Measurements from ENCODE around the gene OR51B5. TPM values are rescaled to one million over a fixed set of nuclear protein-coding genes. Genes with fewer than 3 reads are reported as not detected.
"Not testable (repeated sequence)": the region's sequence is repeated elsewhere in the genome, so short reads cannot be mapped to it uniquely, and the experiment has no call there.

The OR51B5 gene
- polyA plus RNA-seq, 1 donor: 0.20 TPM

DNA sequence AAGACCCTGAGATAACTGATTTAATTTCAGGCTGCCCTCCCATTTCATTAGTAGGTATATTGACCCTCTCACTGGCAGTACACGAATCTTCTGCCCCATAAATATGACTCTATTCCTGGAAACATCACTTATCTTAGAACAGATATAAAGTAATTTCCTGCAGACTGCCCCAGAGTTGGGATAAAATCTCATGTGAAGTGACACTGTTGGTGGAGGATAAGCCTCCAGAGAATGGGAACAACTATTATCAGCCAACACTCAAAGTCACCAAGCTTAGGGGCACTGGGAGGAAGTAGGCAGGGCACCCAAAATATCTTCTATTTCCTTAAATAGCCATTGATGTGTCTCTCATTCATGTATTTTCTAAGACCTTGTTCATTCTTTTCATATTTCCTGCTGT, 8.2 kb downstream of the OR51B5 start:
- DNase-seq: no peak

DNA sequence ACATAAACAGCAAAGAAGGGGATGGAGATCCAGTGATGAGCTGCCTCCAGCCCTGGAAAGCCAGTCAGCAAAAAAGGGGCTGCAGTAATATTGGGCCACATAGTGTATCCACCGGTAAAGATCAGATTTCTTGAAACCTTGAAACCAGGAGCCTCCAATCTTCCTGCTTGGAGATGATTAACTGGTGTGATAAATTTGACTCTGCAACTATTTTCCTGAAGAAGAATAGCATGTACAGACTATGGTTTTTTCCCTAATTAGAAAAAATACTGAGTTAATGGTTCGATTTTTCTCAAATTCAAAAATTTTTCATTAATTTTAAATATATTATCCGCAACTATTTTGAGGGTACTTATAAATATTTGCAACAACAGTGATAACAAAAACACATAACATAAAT, 19.1 kb downstream of the OR51B5 start, which contains the start of gene OR51B2:
TSS of gene OR51B2 (minus strand) at position 101 of the 400 bp plus-strand sequence. CDS start at position 101, 0 bp downstream.
- no peak for DNase-seq

DNA sequence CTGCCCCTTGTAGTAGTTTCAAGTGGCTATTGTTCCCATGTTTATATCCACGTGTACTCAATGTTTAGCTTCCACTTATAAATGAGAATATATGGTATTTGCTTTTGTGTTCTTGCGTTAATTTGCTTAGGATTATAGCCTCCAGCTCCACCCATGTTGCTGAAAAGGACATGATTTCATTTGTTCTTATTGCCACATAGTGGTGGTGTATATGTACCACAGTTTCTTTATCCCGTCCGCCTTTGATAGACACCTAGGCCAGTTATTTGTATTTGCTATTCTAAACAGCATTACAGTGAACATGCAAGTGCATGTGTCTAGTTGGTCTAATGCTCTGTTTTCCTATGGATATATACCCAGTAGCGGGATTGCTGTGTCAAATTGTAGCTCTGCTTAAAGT, 26.0 kb downstream of the OR51B5 start:
- DNase-seq: no peak

DNA sequence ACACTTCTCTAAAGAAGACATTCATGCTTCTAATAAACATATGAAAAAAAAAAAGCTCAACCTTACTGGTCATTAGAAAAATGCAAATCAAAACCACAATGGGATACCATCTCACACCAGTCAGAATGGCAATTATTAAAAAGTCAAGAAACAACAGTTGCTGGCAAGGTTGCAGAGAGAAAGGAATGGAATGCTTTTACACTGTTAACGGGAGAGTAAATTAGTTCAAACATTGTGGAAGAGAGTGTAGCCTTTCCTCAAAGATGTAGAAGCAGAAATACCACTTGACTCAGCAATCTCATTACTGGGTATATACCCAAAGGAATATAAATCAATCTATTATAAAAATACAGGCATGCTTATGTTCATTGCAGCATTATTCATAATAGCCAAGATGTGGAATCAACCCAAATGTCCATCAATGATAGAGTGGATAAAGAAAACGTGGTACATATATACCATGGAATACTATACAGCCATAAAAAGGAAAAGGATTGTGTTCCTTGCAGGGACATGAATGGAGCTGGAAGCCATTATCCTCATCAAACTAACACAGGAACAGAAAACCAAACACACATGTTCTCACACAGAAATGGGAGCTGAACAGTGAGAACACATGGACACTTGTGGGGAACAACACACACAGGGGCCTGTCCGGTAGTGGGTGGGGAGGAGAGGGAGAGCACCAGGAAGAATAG, 29.8 kb downstream of the OR51B5 start:
- DNase-seq: not testable (repeated sequence)

DNA sequence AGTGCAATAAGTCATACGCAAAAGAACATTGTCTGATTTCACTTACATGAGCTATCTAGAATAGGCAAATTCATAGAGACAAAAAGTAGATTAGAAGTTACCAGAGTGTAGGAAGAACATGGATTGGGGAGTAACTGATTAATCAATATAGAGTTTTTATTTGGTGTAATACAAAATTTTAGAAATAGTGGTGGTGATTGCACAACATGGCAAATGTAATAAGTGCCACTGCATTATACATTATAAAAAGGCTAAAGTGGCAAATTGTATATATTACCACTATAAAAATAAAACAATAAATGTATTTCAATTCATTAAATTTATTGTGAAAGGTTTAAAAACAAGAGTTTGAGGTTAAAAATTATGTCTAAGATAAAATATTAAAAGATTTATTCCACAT, 32.9 kb downstream of the OR51B5 start:
- DNase-seq: no peak

DNA sequence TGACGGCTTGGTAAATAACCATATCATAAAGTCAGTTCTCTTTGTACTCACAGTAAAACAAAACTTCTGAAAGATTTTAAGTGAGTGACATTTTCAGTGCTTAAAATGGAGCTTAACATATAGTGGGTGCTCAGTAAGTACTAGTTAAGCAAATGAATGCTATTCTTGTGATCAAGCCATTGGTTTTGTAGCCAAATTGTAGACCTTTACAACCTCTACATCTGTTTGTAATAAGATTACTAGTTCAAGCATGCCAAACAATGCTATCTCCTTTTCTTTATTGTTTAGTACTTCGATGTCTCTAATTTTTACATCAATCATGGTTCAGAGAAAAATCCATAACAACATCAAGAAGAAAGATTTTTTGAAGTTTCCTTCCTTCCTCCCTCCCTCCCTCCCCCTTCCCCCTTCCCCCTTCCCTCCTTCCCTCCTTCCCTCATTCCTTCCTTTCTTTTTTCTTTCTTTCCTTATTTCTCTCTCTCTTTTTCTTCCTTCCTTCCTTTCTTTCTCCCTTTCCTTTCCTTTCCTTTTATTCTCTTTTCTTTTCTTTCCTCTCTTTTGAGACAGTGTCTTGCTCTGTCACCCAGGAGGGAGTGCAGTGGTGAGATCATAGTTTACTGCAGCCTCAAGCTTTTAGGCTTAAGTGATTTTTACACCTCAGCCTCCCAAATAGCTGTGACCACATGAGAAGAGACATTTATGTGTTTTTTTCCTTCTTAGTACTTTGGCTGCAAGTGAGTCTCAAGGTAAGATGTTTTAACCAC, 35.9 kb downstream of the OR51B5 start:
- DNase-seq: no peak

DNA sequence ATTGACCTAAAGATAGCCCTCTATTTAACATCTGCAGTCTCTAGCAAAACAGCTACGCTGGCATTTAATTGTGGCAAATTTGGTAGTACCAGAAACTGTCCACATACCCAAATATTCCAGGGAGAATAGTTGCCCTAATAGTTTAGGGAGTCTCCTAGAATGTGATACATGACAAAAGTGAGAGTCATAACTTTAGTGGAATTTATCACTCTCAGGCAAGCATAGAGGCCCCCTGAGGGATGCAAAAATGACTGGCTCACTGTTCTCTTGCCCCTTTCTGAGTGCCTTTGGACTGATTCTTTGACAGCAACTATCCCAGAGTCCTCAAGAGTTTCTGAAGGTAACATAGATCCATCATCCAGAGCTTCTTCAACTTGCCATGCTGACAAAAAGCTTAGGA, 39.3 kb downstream of the OR51B5 start:
- DNase-seq: no peak

DNA sequence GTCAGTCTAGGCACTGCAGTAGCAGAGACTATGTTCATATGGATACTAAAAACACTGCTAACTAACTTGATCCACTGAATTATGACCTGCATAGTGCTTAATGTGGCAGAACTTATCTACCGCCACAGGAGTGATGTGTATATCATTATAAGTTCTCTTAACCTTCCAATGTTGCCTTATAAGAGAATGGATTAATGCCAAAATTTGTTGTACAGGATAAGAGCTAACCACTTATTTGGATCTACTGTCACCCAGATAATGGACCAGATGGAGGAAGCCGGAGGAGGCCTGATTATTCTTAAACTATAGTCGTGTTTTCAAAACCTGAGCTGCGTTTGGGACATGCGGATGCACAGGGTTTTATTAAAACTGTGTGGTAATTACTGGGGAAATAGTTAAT, 39.7 kb downstream of the OR51B5 start:
- no peak for DNase-seq

DNA sequence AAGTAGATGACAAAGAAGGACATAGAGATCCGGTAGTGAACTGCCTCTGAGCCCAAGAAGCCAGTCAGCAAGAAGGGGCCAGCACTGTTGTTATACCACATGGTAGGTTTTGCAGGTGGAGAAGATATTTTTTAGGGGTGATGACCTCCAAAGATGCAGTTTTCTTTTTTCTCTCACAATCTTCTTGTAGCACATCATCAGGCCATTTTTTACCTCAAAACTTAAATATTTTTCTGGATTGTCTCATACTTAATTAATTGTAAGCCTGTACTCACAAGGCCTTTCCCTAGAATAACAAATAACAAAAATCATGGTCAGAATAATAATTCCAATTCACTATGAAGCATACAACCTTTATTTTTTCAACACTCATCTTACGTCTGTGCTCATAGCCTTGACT, 41.5 kb downstream of the OR51B5 start, which contains the start of gene OR51B4:
TSS of gene OR51B4 (minus strand) at position 101 of the 400 bp plus-strand sequence. CDS start at position 101, 0 bp downstream.
- DNase-seq: no peak

DNA sequence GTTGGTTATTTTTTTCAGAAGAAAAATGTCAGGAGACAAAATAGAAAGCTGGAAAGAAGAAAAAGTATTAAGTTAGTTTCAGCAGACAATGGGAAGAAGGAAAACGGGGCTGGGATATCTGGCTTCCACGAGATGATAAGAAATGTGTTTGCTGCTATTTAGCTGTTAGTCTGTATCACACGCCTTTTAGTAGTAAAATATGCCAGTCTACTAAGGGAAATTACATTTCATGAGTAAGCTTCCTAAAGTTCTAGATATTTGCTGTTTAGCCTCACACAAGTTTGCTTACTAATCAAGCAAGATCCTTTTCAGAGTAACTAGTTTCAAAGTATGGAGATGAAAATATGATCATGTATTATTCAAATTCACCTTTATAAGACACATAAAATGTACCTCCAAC, 43.1 kb downstream of the OR51B5 start:
- DNase-seq: no peak

DNA sequence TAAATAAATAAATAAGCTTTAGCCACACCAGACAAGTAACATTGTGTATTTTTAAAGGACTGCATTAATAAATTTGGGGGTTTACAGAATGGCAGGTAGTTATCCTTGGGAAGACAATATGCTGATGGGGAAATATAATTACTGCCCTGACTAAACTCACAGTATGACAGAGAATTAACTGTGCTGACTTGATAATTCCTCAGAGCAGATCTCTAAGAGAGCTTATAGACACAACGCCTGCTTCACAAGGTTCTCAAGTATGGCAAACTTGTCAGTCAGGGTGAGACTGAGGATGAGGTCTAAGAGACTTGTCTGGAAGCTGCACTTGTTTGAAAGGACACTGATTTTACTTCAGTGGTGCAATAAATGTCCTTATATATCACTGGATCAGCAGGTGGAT, 44.9 kb downstream of the OR51B5 start:
- no peak for DNase-seq

DNA sequence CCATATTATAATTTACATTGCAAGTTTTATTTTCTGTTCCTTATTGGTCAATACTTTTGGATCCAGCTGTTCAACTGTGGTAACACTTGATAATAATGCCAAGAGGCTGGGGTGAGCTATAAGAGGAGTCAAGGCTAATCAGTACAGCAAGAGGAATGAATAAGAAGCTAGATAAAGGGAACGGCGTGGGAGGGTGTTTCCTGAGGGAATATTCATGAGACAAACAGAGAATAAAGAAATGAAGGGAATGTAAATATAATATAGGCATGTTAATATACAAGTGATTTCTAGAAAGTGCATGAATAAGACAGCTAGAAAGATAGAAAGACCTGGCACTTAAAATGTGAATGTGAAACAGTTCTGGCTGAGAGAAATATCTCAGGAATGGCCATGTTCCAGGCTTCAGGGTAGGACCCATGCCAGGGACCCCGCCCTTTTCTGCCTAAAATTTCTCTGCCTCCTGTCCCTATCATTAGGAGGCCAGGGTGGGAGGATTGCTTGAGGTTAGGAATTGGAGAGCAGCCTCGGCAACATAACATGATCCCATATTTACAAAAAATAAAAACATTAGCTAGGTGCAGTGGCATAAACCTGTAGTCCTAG, 45.5 kb downstream of the OR51B5 start:
- DNase-seq: no peak

DNA sequence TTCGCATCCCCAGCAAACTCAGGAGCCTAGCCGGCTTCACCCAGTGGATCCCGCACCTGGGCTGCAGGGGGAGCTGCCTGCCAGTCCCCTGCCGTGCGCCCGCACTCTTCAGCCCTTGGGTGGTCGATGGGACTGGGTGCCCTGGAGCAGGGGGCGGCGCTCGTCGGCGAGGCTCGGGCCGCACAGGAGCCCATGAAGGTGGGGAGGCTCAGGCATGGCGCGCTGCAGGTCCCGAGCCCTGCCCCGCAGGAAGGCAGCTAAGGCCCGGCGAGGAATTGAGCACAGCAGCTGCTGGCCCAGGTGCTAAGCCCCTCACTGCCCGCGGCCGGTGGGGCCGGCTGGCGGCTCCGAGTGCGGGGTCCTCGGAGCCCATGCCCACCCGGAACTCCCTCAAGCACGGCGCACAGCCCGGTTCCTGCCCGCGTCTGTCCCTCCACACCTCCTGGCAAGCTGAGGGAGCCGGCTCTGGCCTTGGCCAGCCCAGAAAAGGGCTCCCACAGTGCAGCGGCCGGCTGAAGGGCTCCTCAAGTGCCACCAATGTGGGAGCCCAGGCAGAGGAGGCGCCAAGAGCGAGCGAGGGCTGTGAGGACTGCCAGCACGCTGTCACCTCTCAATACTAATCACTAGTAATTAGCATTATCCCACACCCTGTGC, 48.9 kb downstream of the OR51B5 start:
- DNase-seq: not testable (repeated sequence)

DNA sequence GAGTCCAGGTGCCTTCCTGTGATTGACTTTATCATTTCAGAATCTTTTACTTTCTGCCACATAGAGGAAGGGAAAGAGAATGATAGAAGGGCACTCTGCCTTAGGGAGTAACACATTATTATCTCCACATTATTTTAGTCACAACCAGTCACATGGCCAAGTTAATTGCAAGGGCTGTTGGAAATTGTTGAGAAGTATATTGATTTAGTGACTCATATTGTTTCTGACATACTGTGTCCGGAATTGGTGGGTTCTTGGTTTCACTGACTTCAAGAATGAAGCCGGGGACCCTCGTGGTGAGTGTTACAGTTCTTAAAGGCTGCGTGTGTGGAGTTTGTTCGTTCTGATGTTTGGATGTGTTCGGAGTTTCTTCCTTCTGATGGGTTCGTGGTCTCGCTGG, 50.3 kb downstream of the OR51B5 start:
- DNase-seq: no peak

Other genes starting within 250 kb of the OR51B5 start
- not detected for gene OR52A5, start 205.2 kb downstream of the OR51B5 start, polyA plus RNA-seq (ENCODE audit: insufficient read length)
- 0.02 TPM for gene OR52A1, start 188.8 kb downstream of the OR51B5 start, polyA plus RNA-seq (ENCODE audit: insufficient read length)
- gene OR51V1, start 142.8 kb downstream of the OR51B5 start, polyA plus RNA-seq (ENCODE audit: insufficient read length): not detected
- gene HBB, start 116.5 kb downstream of the OR51B5 start, polyA plus RNA-seq (ENCODE audit: insufficient read length): 98.9 TPM
- gene HBD, start 109.0 kb downstream of the OR51B5 start, polyA plus RNA-seq (ENCODE audit: insufficient read length): 0.38 TPM
- 313 TPM for gene HBG1, start 93.7 kb downstream of the OR51B5 start, polyA plus RNA-seq (ENCODE audit: insufficient read length)
- gene HBG2, start 88.7 kb downstream of the OR51B5 start, polyA plus RNA-seq (ENCODE audit: insufficient read length): 1,458 TPM
- 10.4 TPM for gene HBE1, start 73.6 kb downstream of the OR51B5 start, polyA plus RNA-seq (ENCODE audit: insufficient read length)
- 0.35 TPM for gene OR51B4, start 41.6 kb downstream of the OR51B5 start, polyA plus RNA-seq (ENCODE audit: insufficient read length)
- gene OR51B2, start 19.2 kb downstream of the OR51B5 start, polyA plus RNA-seq (ENCODE audit: insufficient read length): not detected
- gene OR51B6, start 8.0 kb upstream of the OR51B5 start, polyA plus RNA-seq (ENCODE audit: insufficient read length): not detected
- 0.15 TPM for gene OR51M1, start 40.3 kb upstream of the OR51B5 start, polyA plus RNA-seq (ENCODE audit: insufficient read length)
- gene OR51Q1, start 78.6 kb upstream of the OR51B5 start, polyA plus RNA-seq (ENCODE audit: insufficient read length): not detected
- not detected for gene OR51I1, start 98.0 kb upstream of the OR51B5 start, polyA plus RNA-seq (ENCODE audit: insufficient read length)
- gene OR51I2, start 105.8 kb upstream of the OR51B5 start, polyA plus RNA-seq (ENCODE audit: insufficient read length): not detected
- 0.13 TPM for gene OR52D1, start 145.2 kb upstream of the OR51B5 start, polyA plus RNA-seq (ENCODE audit: insufficient read length)
- gene UBQLN3, start 166.4 kb upstream of the OR51B5 start, polyA plus RNA-seq (ENCODE audit: insufficient read length): not detected
- gene UBQLNL, start 173.2 kb upstream of the OR51B5 start, polyA plus RNA-seq (ENCODE audit: insufficient read length): 1.4 TPM
- 0.13 TPM for gene OR52H1, start 205.0 kb upstream of the OR51B5 start, polyA plus RNA-seq (ENCODE audit: insufficient read length)
- gene OR52B6, start 237.4 kb upstream of the OR51B5 start, polyA plus RNA-seq (ENCODE audit: insufficient read length): 0.23 TPM